Brain microvascular endothelial cell (primary cell): ENCODE measurements around the gene TSPAN15.
A peak's percentile ranks its signal among the peaks of the same experiment; 100 is the strongest.

Experiments
- DNase-seq: peaks from one replicate; pipeline ENCODE4 v3.0.0-alpha.2; 2020
- H3K27ac ChIP-seq: fragments of 250-450 bp; sonication (Bioruptor Pico); 2 replicates; pipeline ENCODE4 v1.5.1; 2020; ENCODE audit warnings: mild to moderate bottlenecking, moderate library complexity
- H3K27me3 ChIP-seq: fragments of 250-450 bp; sonication (Bioruptor Pico); replicated peaks from 2 replicates; pipeline ENCODE4 v1.5.1; 2020; ENCODE audit warnings: mild to moderate bottlenecking
- H3K36me3 ChIP-seq: fragments of 250-450 bp; sonication (Bioruptor Pico); replicated peaks from 2 replicates; pipeline ENCODE4 v1.5.1; 2020; ENCODE audit warnings: mild to moderate bottlenecking
- H3K4me3 ChIP-seq: 2 replicates; pipeline ENCODE4 v1.5.1; 2011; ENCODE audit warnings: low read depth, mild to moderate bottlenecking, control low read depth, low read length, moderate library complexity
- in situ Hi-C: cut with HindIII; loops from 2 replicates; pipeline ENCODE4 v1.10.0; 2017; ENCODE audit warnings: low sequenced_read_pairs, low pct_ligation_motif_present
- TF ChIP-seq, protein P1 (sequence below): IDR thresholded peaks from 2 replicates; pipeline ENCODE4 v1.5.1; 2011; ENCODE audit warnings: low read depth, mild to moderate bottlenecking, moderate library complexity, low read length, control low read depth, inconsistent platforms; ENCODE audit errors: missing control alignments

The TSPAN15 gene

DNA sequence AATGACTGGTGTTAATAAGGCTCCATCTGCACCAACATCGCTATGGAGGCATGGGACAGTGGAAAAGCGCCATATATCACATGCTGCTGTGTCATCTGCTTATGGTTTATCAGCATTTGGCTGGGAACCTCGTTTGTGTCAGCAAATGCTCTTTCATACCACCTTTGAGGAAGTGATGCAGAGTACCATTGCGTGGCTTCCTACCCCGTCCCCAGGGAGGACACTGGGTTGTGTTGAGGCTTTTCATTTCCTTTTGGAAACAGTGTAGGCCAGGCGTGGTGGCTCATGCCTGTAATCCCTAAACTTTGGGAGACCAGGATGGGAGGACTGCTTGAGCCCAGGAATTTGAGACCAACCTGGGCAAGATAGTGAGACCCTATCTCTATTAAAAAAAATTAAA, 41.3 kb upstream of the TSPAN15 start:
- in situ Hi-C loops: no loop called here
- TF ChIP-seq, protein P1, sequence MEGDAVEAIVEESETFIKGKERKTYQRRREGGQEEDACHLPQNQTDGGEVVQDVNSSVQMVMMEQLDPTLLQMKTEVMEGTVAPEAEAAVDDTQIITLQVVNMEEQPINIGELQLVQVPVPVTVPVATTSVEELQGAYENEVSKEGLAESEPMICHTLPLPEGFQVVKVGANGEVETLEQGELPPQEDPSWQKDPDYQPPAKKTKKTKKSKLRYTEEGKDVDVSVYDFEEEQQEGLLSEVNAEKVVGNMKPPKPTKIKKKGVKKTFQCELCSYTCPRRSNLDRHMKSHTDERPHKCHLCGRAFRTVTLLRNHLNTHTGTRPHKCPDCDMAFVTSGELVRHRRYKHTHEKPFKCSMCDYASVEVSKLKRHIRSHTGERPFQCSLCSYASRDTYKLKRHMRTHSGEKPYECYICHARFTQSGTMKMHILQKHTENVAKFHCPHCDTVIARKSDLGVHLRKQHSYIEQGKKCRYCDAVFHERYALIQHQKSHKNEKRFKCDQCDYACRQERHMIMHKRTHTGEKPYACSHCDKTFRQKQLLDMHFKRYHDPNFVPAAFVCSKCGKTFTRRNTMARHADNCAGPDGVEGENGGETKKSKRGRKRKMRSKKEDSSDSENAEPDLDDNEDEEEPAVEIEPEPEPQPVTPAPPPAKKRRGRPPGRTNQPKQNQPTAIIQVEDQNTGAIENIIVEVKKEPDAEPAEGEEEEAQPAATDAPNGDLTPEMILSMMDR: no peak
- DNase-seq: no peak
- Histone ChIP-seq H3K27me3 (no peaks in the 10 kb centered on the region), H3K4me3 (no peak overlapping the region), H3K27ac (no peak overlapping the region), H3K36me3 (no peaks in the 10 kb centered on the region)

DNA sequence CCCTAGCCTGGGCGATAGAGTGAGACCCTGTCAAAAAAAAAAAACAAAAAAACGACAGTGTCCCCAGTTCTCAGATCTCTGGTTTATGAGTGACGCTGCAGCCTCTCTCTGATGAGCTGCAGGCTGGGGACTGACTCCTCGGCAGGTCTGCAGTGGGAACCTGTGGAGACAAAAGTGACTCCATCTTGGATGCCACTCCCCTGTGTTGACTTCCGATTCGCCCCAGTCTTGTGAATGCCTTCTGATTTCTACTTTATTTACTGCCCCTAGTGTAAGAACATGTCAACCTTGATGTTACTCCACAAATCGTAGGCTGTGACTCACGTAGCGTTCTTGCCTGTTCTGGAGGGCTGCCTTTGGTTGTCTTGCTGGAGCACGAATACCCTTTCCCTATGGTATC, 40.8 kb upstream of the TSPAN15 start:
- Histone ChIP-seq H3K36me3 (no peaks in the 10 kb centered on the region), H3K27ac (no peak overlapping the region), H3K27me3 (no peaks in the 10 kb centered on the region), H3K4me3 (no peak overlapping the region)
- in situ Hi-C loops: no loop called here
- TF ChIP-seq, protein P1: no peak
- no peak for DNase-seq

DNA sequence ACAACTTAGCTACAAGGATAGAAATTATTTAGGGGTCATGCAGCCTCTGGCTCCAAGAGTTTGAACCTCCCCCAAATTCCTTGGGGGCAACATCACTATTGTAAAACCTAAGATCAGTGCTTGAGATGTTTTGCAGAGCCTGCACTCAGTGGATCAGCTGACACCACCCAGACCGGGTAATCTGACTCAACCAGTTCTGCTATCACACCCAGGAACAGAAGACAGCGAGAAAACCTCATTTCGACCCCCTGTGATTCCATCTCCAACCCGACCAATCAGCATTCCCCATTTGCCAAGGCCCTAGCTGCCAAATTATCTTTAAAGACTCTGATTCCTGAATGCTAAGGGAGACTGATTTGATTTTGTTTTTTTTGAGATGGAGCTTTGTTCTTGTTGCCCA, 39.8 kb upstream of the TSPAN15 start:
- no peak overlapping the region for H3K27ac ChIP-seq
- DNase-seq: no peak
- H3K4me3 ChIP-seq: no peak overlapping the region
- no peaks in the 10 kb centered on the region for H3K36me3 ChIP-seq
- TF ChIP-seq, protein P1: no peak
- no peaks in the 10 kb centered on the region for H3K27me3 ChIP-seq
- in situ Hi-C loops: no loop called here

DNA sequence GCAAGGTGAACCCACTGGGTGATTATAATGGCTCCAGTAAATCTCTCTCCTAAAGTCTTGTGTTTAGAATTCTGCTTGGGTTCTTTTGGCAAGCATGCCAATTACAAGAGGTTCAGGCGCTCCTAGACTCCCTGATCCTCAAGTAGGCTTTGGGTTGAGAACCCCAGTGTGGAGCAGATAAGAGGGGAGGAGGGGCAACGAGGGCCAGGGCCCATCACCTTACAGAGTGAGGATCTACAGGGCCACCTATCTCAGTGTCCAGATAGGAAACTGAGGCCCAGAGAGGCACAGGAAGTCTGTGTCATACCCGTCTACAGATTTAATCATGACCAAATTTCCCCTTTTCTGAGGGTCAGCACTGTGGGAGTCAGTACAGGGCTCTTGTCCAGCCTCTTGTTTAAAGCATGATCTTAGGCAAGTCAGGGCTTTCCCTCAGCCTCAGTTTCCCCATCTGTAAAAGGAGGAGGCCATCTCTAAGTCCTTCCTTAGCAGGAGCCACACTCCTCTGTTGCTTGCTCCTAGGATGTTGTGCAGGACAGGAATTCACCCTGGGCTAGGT, 39.0 kb upstream of the TSPAN15 start:
- H3K36me3 ChIP-seq: no peaks in the 10 kb centered on the region
- DNase-seq: no peak
- in situ Hi-C loops: no loop called here
- H3K27ac ChIP-seq: no peak overlapping the region
- TF ChIP-seq, protein P1: no peak
- H3K4me3 ChIP-seq: no peak overlapping the region
- H3K27me3 ChIP-seq: no peaks in the 10 kb centered on the region

DNA sequence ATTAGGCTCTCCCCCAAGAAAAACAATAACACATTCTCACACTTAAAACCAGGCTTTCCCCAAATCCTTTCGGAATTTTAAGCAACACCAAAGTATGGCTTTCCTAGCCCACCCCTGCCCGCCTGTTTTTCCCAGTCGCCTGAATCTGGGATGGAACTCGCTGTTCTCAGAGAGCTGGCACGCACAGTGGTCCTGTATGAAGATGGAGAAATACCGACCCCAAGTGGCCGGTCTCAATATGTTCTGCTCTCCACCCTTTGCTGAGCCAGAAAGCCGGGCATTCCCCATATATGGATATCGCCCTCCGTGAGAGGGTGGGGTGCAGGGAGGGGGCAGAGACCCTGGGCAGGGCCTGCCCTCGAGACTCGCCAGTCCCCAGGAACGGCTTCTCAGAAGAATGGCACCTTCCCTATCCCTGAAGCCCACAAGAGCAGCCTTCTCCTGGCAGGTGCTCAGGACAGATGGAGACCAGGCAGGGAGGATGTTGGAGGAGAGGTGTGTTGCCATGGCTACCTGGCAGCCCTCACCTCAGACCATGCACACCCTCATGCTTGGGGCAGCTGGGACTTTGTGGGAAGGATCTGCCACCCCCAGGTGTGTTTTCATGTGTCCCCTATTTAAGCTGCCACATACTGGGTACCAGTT, 37.9 kb upstream of the TSPAN15 start:
- TF ChIP-seq, protein P1: peak; percentile 82
- no peak overlapping the region for H3K4me3 ChIP-seq
- in situ Hi-C loops: no loop called here
- H3K27ac ChIP-seq: no peak overlapping the region
- DNase-seq: peak; percentile 71
- no peaks in the 10 kb centered on the region for H3K27me3 ChIP-seq
- no peaks in the 10 kb centered on the region for H3K36me3 ChIP-seq
